Ascending aorta (tissue), 2 donors: Measurements from ENCODE around the gene CASQ2. TPM values are rescaled to one million over a fixed set of nuclear protein-coding genes. Genes with fewer than 3 reads are reported as not detected.

Experiments
- DNase-seq, 2 donors: peaks; one replicate each; pipeline ENCODE4 v3.0.0-alpha.2; 2019; ENCODE audit warnings: low spot score in 2 of 2
- H3K27ac ChIP-seq, 2 donors: fragments of 200-600 bp; sonication (generic); one replicate each; pipeline ENCODE4 v1.5.1; 2016 to 2017; ENCODE audit warnings: mild to moderate bottlenecking in 1 of 2
- H3K27me3 ChIP-seq: fragments of 200-600 bp; sonication (generic); one replicate; pipeline ENCODE4 v1.5.1; 2017
- H3K36me3 ChIP-seq, 2 donors: fragments of 200-600 bp; sonication (generic); one replicate each; pipeline ENCODE4 v1.5.1; 2016
- H3K4me1 ChIP-seq, 2 donors: fragments of 200-600 bp; sonication (generic); one replicate each; pipeline ENCODE4 v1.5.1; 2016 to 2017; ENCODE audit warnings: mild to moderate bottlenecking in 1 of 2
- H3K4me3 ChIP-seq, 2 donors: fragments of 200-600 bp; sonication (generic); one replicate each; pipeline ENCODE4 v1.5.1; 2016 to 2017; ENCODE audit warnings: mild to moderate bottlenecking in 1 of 2
- H3K9me3 ChIP-seq, 2 donors: fragments of 200-600 bp; sonication (generic); one replicate each; pipeline ENCODE4 v1.5.1; 2016
- CTCF ChIP-seq, 3 experiments: fragments of 200-600 bp in 2 of 3; fragments of 450-650 bp in 1 of 3; sonication (generic) in 2 of 3; IDR thresholded peaks; one replicate each; pipeline ENCODE4 v1.5.1; 2016 to 2019; ENCODE audit warnings: antibody characterized with exemption in 3 of 3, mild to moderate bottlenecking in 1 of 3, moderate library complexity in 1 of 3
- intact Hi-C: fragments of 100-400 bp; cut with DNase I; formaldehyde crosslinking; loops from one replicate; pipeline ENCODE4 v1.15.1; 2023
- total RNA-seq: library from RNA; depleted of rRNA; stranded (reverse); fragments of >200 nt; gene quantifications from one replicate; pipeline ENCODE4 v1.1.0, GENCODE V29; 2016

The CASQ2 gene
- total RNA-seq, 1 donor from 2014 or later: 3.8 TPM

DNA sequence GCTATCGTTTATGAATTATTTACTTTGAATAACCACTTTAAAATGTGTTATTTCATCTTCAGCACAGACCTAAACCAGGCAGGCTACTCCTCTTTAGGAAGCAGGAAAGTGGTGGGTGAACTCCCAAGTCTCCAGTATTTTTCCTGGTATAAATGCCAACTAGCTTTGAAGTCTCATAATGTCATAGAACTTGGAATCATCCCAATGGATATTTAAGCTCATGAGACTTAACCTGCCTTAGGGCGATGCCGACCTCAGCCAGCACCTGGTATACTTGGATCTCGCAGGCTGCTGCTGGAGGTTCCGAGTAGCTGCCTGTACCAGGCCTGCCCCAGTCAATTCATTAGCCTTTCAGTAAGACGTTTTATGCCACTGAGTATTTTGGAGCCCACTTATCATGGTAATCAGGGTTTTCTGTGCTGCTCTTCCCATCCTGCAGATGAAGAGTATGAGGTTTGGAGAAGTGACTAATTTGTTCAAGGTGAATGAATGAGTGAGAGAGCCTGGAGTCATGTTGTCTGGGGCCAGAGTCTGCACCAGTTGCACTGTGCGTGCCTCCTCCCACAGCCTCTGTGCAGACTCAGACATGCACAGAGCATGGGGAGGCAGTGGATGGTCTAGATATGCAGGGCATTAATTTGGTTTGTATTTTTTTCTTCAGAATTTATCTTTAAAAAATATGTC lies 91.9 kb downstream of the CASQ2 start:
- H3K9me3 ChIP-seq: no peaks in the 10 kb centered on the region
- H3K36me3 ChIP-seq: no peaks in the 10 kb centered on the region
- intact Hi-C loops: no loop called here
- H3K27me3 ChIP-seq: no peaks in the 10 kb centered on the region
- no peak overlapping the region for H3K4me3 ChIP-seq
- peaks cover 4 to 12% of the 10 kb centered on the region in 2 donors for H3K4me1 ChIP-seq
- DNase-seq: no peak
- TF ChIP-seq CTCF (IDR thresholded peaks at IDR 0.05): no peak
- H3K27ac ChIP-seq: no peak overlapping the region

DNA sequence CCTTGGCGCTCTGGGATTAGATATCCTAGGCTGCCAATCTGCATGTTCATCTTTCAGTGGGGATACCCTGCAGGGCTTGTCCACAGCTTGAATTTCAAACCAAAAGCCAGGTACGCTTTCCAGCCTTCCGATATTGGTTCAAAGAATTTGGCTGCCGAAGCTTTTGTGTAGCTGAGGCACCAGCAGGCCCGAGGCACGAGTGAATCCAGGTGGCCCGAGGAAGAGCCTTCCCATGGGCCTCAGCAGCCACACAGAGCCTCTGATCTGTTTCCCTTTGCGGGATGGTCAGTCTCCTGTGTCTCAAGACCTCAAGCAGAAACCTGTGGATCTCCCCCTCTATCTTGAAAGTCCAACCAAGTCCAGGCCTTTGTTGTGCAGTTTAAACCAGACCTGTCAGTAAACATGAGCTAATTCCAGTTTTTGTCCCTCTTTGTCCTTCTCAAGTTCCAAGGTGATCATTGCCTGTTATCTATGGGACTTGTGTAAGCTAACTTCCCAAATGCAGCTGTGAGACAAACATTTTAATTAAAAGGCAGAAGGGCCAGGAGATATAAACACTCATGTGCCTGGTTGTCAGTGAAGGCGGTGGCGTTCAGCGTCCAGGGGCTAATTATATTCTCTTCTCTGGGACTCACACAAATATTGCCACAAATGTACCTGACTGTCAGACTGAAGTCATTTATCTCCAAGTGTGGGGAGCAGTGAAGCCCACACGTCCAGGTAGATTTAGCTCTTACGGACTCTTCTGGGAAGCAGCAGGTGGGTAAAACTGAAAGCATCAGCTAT lies 96.1 kb downstream of the CASQ2 start:
- no peak for TF ChIP-seq CTCF (IDR thresholded peaks at IDR 0.05)
- Histone ChIP-seq H3K36me3 (peaks cover 0 to 3% of the 10 kb centered on the region in 2 donors), H3K4me3 (no peak overlapping the region), H3K27me3 (no peaks in the 10 kb centered on the region), H3K4me1 (peaks cover 0 to under 1% of the 10 kb centered on the region in 2 donors), H3K27ac (no peak overlapping the region), H3K9me3 (no peaks in the 10 kb centered on the region)
- no peak for DNase-seq
- intact Hi-C loops: no loop called here

DNA sequence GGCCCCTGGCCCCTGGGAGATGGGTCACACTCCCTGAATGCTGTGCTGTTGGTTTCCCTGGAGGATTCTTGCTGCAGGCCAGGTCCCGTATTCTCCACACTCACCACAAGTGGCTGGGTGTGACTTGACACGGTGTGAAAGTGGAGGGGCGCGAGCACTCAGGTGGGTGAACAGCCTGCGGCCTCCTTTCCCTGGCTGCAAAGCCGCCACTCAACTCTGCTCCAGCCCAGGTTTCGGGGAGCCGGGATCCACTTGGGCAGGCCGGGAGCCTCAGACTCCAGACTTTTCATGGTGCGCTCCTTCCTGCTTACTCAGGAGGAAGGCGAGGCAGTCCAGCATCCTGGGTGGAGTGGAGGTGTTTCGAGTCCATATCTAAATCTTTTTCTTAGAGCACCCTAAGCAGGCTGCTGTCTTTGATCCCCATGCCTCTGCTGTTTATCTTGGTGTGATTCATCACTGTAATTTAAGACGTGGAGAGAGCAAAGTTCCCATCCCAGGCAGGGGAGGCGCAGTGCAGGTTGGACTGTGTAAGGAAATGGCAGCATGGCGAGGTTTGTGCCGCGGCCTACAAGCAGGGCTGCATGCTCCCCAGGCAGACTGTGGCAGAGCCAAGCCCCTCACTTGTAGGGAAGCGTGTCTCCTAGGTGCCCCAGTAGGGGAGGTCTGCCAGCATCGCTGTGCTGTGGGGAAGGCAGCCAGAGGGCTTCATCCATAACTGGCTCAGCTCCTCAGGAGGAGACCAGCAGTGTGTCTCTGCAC lies 97.2 kb downstream of the CASQ2 start:
- H3K36me3 ChIP-seq: peaks cover 0 to 3% of the 10 kb centered on the region in 2 donors
- intact Hi-C loops: no loop called here
- H3K4me1 ChIP-seq: peaks cover 0 to 9% of the 10 kb centered on the region in 2 donors
- no peak for DNase-seq
- no peak overlapping the region for H3K4me3 ChIP-seq
- H3K27ac ChIP-seq: no peak overlapping the region
- H3K9me3 ChIP-seq: no peaks in the 10 kb centered on the region
- no peak for TF ChIP-seq CTCF (IDR thresholded peaks at IDR 0.05)
- H3K27me3 ChIP-seq: no peaks in the 10 kb centered on the region

DNA sequence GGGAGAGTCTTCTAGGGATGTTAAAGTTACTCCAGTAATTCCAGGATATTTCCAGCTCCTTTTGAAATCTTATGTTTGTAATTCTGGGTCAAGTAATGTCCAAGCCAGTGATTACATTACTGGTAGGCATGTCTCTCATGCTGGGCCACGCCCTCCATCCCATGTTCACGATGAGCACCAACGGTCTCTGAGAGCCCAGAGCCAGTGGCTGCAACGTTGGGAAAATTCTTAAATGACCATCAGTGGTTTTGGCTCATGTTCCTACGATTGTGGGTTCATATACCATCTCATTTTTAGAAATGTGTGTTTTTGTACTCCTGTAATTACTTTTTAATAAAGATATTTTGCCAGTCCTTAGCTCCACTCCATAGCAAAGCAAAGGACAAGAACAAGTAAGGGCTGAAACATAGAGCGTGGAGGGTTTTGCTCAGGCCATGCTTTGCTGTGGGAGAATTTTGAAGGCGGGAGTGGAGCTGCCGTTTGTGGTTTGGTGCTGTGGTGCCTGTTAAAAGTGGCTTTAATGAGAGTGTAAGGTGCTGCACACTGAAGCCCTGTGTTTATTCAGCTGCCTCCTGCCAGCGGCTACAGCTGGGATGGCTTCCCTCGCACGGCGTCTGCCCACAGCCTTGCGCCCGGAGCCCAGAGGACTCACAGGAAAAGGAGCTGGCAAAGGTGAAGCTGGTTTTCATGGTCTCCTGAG lies 97.9 kb downstream of the CASQ2 start:
- Histone ChIP-seq H3K4me1 (peaks cover 0 to 9% of the 10 kb centered on the region in 2 donors), H3K27ac (no peak overlapping the region), H3K27me3 (no peaks in the 10 kb centered on the region), H3K9me3 (no peaks in the 10 kb centered on the region), H3K4me3 (no peak overlapping the region), H3K36me3 (peaks cover 0 to 3% of the 10 kb centered on the region in 2 donors)
- intact Hi-C loops: no loop called here
- DNase-seq: no peak
- no peak for TF ChIP-seq CTCF (IDR thresholded peaks at IDR 0.05)

DNA sequence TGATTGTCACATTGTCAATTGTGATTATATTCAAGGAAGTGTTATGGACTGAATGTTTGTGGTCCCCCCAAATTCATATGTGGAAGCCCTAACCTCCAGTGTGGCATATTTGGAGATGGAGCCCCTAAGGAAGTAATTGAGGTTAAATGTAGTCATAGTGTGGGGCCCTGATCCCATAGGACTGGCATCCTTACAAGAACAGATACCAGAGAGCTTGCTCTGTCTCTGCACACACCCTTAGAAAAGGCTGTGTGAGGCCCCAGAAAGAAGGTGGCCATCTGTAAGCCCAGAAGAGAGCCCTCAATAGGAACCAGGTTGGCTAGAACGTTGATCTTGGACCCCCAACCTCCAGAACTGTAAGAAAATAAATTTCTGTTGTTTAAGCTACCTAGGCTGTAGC lies 98.6 kb downstream of the CASQ2 start:
- no peak for DNase-seq
- intact Hi-C loops: no loop called here
- Histone ChIP-seq H3K27ac (no peak overlapping the region), H3K36me3 (peaks cover 0 to 9% of the 10 kb centered on the region in 2 donors), H3K4me3 (no peak overlapping the region), H3K9me3 (no peaks in the 10 kb centered on the region), H3K4me1 (peaks cover 0 to 9% of the 10 kb centered on the region in 2 donors), H3K27me3 (no peaks in the 10 kb centered on the region)
- TF ChIP-seq CTCF (IDR thresholded peaks at IDR 0.05): no peak
